Right hindlimb (tissue), 1 donor: ENCODE data around the gene TK2.

Experiments used
- DNase-seq: peaks from one replicate; pipeline ENCODE4 v3.0.0-alpha.2; 2018

The TK2 gene

DNA sequence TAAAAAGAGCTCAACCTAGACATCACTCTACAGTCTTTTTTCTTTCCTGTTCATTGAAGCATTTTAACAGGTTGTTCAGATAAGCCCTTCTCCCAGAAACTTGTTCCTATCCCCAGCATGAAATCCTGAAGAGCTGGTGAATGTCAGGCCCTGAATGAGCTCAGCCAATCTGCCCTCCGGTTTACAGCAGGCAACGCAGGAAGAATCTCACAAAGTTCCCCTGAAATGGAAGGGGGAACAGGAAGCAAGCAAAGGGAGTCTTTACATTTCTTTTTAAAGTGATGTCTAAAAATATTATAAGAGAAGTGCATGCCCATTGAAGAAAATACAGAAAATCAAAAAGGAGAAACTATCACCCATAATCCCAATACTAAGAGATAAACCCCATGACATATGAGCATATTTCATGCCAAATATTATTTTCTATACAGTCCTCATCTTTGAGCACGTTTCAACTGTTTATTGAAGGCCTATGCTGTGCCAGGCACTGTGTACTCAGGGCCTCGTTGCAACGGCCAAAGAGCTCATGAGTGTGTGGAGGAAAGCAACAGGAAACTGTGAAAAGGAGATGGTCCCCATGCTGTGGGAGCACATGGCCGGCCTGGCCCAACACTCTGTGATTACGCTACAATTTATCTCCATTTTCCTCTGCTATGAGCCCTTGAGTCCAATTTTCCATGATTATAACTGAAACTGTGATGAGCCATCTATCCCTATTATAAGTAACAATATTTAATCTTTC is 5.7 kb downstream of the TK2 start:
- no peak for DNase-seq

- DNase-seq, result no peak
These were observed 6.4 kb downstream of the TK2 start for GRCh38 chr16:66543541-66543940.

GRCh38 chr16:66542396-66542795 is 7.5 kb downstream of the TK2 start:
- DNase-seq, result no peak

GRCh38 chr16:66541388-66542355 is 8.2 kb downstream of the TK2 start:
- DNase-seq, result no peak

- DNase-seq, result no peak
These were observed 10.1 kb downstream of the TK2 start for GRCh38 chr16:66539623-66540469.

GRCh38 chr16:66538910-66539309 is 11.0 kb downstream of the TK2 start:
- no peak for DNase-seq

- no peak for DNase-seq
These were observed 12.7 kb downstream of the TK2 start for GRCh38 chr16:66537236-66537635.

DNA sequence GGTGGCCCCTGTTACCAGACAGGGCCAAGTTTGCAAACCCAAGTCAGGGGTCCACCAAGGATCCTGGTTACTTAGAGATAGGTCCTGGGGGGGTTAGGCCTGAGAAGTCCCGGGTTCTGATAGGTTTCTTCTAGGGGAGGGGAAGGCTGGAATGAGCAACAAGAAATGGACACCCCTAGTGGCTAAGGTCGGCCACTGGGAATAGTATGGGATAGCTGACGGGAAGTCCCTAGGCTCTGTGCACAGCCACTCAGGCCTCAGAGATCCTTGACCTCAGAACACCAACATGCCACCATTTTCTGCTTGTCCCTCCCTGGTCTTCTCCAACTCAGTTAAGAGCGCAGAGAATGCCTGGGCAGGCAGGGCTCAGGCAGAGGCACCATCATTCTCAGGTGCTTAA is 13.4 kb downstream of the TK2 start:
- no peak for DNase-seq

- DNase-seq, result no peak
These were observed 15.5 kb downstream of the TK2 start for GRCh38 chr16:66534376-66534799.

DNA sequence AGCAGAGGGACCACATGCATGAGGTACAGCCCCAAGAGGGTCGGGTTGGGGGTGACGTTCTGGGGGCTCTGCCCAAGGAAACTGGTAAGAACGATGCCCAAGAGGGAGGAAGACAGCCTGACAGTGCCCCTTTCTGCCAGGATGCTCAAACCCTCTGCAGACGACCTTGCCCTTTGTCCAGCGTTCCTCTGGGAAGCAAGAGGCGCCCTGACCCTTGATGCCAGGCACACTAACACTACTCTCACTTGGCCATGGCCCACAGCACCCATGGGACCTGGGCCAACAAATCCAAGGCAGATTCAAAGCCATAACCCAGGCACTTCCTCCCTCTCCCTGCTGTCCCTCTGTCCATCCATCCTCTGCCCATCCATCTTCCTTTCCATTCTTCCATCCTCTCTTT is 20.4 kb downstream of the TK2 start:
- no peak for DNase-seq

DNA sequence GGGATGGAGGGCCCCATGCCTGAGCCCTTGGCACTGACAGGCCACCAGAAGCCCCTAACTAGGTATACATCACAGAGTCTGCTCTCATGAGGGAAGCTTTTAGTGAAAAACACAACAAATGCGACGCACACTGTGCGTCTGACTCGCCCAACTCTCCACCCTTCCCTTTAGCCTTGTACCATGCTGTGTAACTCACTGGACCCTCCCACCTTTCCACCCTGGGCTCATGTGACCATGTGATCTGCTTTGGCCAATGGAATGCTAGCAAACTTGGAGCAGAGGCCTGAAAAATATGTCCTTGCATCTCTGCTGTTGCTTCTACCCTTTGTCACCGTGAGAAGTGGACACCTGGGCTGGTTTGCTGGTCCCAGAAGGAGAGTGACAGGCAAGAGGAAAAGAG is 21.6 kb downstream of the TK2 start:
- DNase-seq, result no peak

DNA sequence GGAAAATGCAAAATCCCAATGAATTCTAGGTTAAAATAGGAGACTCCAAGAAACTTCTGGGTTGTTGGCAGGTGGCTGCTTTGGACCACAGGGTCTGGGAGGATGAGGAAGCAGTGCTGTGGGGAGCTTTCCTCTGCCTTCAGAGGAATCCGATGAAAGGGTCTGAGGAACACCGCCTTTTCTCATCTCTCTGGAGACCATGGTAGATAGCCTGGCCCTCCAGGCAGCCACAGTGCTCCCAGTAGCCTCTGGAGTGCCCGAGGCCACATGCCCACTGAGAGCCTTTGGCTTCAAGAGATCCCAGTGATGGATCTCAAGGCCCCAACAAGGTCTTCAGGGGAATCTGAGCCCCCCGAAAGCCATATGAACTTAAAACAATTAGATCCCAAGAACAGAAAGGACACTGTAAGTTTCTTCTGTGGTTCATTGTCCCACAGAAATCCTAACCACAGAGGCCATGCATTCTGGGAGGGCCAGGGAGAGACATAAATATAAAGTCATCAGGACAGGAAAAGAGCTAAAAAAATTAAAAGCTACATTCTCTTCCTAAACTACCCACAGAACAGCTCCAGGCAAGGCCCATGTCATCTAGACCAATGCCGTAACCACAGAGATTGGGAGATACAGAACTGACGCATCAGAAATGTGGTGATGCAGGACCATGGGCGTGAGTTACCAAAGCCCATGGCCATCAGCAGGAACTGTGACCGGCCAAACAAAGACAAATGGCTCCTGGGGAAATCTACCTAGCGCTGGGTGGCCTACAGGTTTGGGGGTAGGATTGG is 24.3 kb downstream of the TK2 start:
- no peak for DNase-seq

GRCh38 chr16:66524601-66525164 is 25.2 kb downstream of the TK2 start:
- no peak for DNase-seq

GRCh38 chr16:66523861-66524354 is 26.0 kb downstream of the TK2 start:
- DNase-seq, result no peak

DNA sequence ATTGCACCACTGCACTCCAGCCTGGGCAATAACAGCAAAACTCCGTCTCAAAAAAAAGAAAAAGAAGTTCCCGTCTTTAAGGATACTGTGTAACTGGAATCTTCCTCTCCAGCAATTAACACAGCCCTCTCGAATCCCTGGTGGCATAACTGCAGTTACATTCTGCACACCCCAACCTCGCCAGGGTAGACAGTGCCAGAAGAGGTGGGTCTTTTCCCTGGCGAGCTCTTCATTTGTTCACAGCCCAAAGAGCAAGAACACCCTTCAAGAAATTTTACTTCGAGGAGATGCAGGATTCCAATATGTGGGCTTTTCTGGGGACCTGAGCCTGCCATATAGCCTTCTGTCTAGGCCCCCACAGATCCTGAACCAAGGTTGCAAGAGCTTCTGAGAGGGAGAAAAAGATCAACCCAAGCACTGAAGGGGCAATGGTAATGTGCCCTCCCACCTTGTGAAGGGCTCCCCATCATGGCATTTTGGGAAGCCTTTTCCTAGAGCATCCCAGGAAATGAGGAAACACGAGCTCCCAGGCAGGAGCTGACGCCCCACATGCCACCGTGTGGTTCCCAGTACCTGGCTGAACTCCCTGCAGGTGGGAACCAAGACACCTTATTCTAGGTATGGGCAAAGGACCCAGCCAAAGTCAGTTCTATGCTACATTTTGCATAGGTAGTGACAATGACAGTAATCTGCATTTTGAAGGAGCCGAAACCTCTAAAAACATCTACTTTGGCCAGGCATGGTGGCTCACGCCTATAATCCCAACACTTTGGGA is 26.9 kb downstream of the TK2 start:
- no peak for DNase-seq

DNA sequence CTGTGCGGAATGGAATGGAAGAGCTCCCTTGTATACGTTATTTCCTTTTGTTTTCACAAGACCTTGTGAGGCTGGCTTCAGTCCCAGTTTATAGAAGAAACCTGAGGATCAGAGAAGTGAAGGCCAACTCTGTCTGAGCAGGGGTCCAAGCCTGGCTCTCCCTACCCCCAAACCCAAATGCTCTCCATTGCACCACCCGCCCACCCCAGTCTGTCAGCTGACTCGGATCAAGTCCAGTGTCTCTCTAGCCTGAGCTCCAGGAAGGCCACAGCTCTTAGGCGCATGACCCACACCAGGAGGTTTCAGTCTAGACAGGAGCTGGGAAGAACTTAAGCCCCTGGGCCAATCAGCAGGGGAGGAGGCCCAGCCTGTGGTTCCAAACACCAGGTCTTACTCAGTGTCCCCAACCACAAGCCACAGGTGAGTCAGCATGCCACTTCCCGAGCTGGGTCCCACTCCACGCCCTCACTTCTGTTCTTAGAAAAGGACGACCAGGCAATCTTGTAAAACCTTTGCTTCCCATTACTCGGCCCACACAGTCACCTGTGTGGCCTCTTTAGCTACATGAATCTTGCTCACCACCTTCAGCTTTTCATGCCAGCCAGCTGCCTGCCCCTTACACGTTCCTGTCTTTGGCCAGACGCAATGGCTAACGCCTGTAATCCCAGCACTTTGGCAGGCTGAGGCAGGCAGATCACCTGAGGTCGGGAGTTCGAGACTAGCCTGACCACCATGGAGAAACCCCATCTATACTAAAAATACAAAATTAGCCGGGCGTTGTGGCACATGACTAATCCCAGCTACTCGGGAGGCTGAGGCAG is 27.8 kb downstream of the TK2 start:
- no peak for DNase-seq

GRCh38 chr16:66521252-66521713 is 28.6 kb downstream of the TK2 start:
- no peak for DNase-seq

- DNase-seq, result no peak
These were observed 29.3 kb downstream of the TK2 start for GRCh38 chr16:66520406-66521170.
